Kidney (tissue), 14 donors: ENCODE measurements around the gene PHB1. TPM values are rescaled to one million over a fixed set of nuclear protein-coding genes. Genes with fewer than 3 reads are reported as not detected.
A peak's percentile ranks its signal among the peaks of the same experiment; 100 is the strongest.

Experiments
- DNase-seq, 5 donors: peaks; one replicate each; pipeline ENCODE4 v3.0.0-alpha.2; 2013 to 2020
- FAIRE-seq: peaks from 2 replicates; lab custom pipeline; 2012; peaks lifted over from hg19 to GRCh38; lab: Jason Lieb, UNC
- H3K27ac ChIP-seq, 2 donors: one replicate each; pipeline ENCODE4 v1.7.0; 2013; ENCODE audit warnings: low read depth in 2 of 2, low read length in 2 of 2, inconsistent platforms in 1 of 2
- H3K27me3 ChIP-seq: one replicate; pipeline ENCODE4 v1.7.1; 2013; ENCODE audit warnings: low read length, inconsistent platforms; ENCODE audit not compliant: control insufficient read depth, insufficient read depth
- H3K36me3 ChIP-seq, 3 donors: one replicate each; pipeline versions ENCODE4 v1.7.0 to v1.7.1; 2013; ENCODE audit warnings: low read length in 3 of 3, control low read depth in 1 of 3, inconsistent platforms in 1 of 3; ENCODE audit not compliant: insufficient read depth in 3 of 3, control insufficient read depth in 2 of 3
- H3K4me1 ChIP-seq, 3 donors: one replicate each; pipeline versions ENCODE4 v1.7.0 to v1.7.1; 2013; ENCODE audit warnings: low read length in 3 of 3, inconsistent platforms in 1 of 3, low read depth in 1 of 3; ENCODE audit not compliant: control insufficient read depth in 2 of 3, insufficient read depth in 2 of 3
- H3K4me3 ChIP-seq, 3 donors: one replicate each; pipeline versions ENCODE4 v1.7.0 to v1.8.1; 2013; ENCODE audit warnings: low read length in 3 of 3, control low read depth in 1 of 3, inconsistent platforms in 1 of 3
- H3K9ac ChIP-seq, 3 donors: one replicate each; pipeline versions ENCODE4 v1.7.0 to v1.7.1; 2013; ENCODE audit warnings: low read length in 3 of 3, control low read depth in 1 of 3, inconsistent platforms in 1 of 3
- H3K9me3 ChIP-seq, 3 donors: one replicate each; pipeline versions ENCODE4 v1.7.0 to v1.7.1; 2013; ENCODE audit warnings: low read length in 3 of 3, control low read depth in 1 of 3, inconsistent platforms in 1 of 3; ENCODE audit not compliant: control insufficient read depth in 2 of 3, insufficient read depth in 1 of 3
- intact Hi-C: fragments of 100-400 bp; cut with DNase I; formaldehyde crosslinking; loops from one replicate; pipeline ENCODE4 v1.11.1; 2022
- polyA plus RNA-seq: library from polyadenylated mRNA; stranded (reverse); fragments of 350-450 nt; fragmentation: Illumina TruSeq; extraction: RNeasy Lipid Tissue Mini Kit (QIAGEN cat#74804); gene quantifications from one replicate; pipeline ENCODE4 v1.2.3, GENCODE V29; 2014; ENCODE audit warnings: low read depth, low replicate concordance; ENCODE audit not compliant: insufficient read depth
- total RNA-seq: library from RNA; stranded (reverse); fragmentation: NEBNext Ultra II Directional; extraction: Animal tissue kit (Norgen Biotek cat#: 25700); gene quantifications from one replicate; pipeline ENCODE4 v1.2.1, GENCODE V29; 2021
- TF ChIP-seq, protein P1 (sequence below): IDR thresholded peaks from 3 replicates; pipeline ENCODE4 v1.5.1; 2012; ENCODE audit warnings: mild to moderate bottlenecking, moderate library complexity, borderline replicate concordance; ENCODE audit not compliant: insufficient read depth; ENCODE audit errors: extremely low read depth
- donor health status: control.
- donor health status: control.
- donor health status: control.
- donor health status: control.
- donor health status: control.
- donor health status: DM: yes; HTN: yes; CAD: no.
- donor health status: Normal renal cell carcinoma (clear cell type).

Gene PHB1
- total and polyA plus RNA-seq, 2 donors from 2014 or later = 161 to 469 TPM

- Histone ChIP-seq H3K4me3 (no peak overlapping the region), H3K27ac (no peak overlapping the region), H3K27me3 (no peaks in the 10 kb centered on the region), H3K9ac (no peak overlapping the region), H3K36me3 (no peaks in the 10 kb centered on the region), H3K9me3 (no peaks in the 10 kb centered on the region), H3K4me1 (peaks cover 0 to 2% (median 0%) of the 10 kb centered on the region in 3 donors)
- TF ChIP-seq, protein P1, sequence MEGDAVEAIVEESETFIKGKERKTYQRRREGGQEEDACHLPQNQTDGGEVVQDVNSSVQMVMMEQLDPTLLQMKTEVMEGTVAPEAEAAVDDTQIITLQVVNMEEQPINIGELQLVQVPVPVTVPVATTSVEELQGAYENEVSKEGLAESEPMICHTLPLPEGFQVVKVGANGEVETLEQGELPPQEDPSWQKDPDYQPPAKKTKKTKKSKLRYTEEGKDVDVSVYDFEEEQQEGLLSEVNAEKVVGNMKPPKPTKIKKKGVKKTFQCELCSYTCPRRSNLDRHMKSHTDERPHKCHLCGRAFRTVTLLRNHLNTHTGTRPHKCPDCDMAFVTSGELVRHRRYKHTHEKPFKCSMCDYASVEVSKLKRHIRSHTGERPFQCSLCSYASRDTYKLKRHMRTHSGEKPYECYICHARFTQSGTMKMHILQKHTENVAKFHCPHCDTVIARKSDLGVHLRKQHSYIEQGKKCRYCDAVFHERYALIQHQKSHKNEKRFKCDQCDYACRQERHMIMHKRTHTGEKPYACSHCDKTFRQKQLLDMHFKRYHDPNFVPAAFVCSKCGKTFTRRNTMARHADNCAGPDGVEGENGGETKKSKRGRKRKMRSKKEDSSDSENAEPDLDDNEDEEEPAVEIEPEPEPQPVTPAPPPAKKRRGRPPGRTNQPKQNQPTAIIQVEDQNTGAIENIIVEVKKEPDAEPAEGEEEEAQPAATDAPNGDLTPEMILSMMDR = no peak
- FAIRE-seq (no peak), DNase-seq (no peak)
- intact Hi-C loops = no loop called here
These were observed 25.9 kb upstream of the PHB1 start for GRCh38 chr17:49440581-49440980.

DNA sequence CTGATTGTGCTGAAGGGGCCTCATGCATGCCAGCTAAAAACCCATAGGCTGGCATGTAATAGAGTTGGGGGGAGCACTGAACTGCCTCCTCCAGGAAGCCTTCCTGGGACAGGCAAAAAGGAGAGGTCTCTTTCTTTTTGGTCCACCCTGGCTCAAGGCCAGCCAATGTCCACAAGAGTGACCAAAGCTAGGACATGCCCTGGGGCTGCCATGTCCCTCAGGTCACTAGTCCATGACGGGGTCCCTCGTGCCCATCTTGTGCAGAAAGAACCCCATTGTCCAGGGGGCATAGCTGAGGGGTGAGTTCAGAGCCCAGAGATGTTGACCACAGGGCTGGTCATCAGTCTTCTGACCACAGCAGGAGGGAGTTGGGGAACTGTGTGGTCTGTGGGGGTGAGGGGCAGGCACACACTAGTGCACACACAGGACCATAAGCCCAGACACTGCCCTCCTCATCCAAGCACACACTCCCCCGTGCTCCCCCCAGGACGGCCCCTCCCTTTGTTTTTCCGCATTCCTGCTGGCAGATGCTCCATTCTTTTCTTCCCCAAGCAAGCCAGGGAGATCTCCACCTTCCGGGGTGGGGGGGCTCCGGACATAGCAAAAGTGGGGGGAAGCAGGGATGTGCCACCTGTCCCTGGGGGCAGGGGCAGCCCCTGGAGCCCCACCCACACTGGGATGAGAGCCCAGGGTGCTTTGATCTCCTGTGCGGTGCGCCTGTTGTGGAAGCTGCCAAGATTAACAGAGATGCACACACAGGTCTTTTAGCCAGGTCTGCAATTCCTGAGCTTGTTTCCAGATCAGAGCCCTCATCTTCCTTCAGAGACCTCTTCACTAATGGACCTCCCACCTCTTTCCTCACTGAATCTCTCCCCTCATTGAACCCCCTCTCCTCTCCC is 25.2 kb upstream of the PHB1 start:
- intact Hi-C loops = loop anchor here (10.0 kb wide), 1 partner anchor 115 kb away; no protein-coding TSS in a partner anchor
- H3K36me3 ChIP-seq = no peaks in the 10 kb centered on the region
- FAIRE-seq (no peak), DNase-seq (peak in 2 of 5 donors; percentile 45 to 57)
- H3K9me3 ChIP-seq = no peaks in the 10 kb centered on the region
- no peak overlapping the region for H3K4me3 ChIP-seq
- peaks cover 0 to 2% (median 0%) of the 10 kb centered on the region in 3 donors for H3K4me1 ChIP-seq
- H3K9ac ChIP-seq = no peak overlapping the region
- no peak overlapping the region for H3K27ac ChIP-seq
- H3K27me3 ChIP-seq = no peaks in the 10 kb centered on the region
- TF ChIP-seq, protein P1 = no peak

GRCh38 chr17:49439305-49439672 is 24.6 kb upstream of the PHB1 start:
- FAIRE-seq (no peak), DNase-seq (no peak)
- Histone ChIP-seq H3K9me3 (no peaks in the 10 kb centered on the region), H3K9ac (no peak overlapping the region), H3K27me3 (no peaks in the 10 kb centered on the region), H3K4me3 (no peak overlapping the region), H3K36me3 (no peaks in the 10 kb centered on the region), H3K27ac (no peak overlapping the region), H3K4me1 (peaks cover 0 to 2% (median 0%) of the 10 kb centered on the region in 3 donors)
- TF ChIP-seq, protein P1 = no peak
- intact Hi-C loops = loop anchor here (10.0 kb wide), 1 partner anchor 116 kb away; no protein-coding TSS in a partner anchor
